ENCODE data around the gene HVCN1. TPM values are rescaled to one million over a fixed set of nuclear protein-coding genes. Genes with fewer than 3 reads are reported as not detected.

Gene HVCN1
- total RNA-seq, 1 donor from 2014 or later: 11.9 TPM

- no peak overlapping the region for H3K4me3 Mint-ChIP-seq (ENCODE audit: unreplicated experiment)
- peaks cover 1% of the 10 kb centered on the region for H3K27me3 Mint-ChIP-seq (ENCODE audit: unreplicated experiment)
- H3K4me1 Mint-ChIP-seq (ENCODE audit: unreplicated experiment): no peaks in the 10 kb centered on the region
- H3K27ac Mint-ChIP-seq (ENCODE audit: unreplicated experiment): no peak overlapping the region
- no peak for DNase-seq (ENCODE audit: low spot score)
- TF ChIP-seq CTCF (IDR thresholded peaks at IDR 0.05; ENCODE audit: unreplicated experiment): no peak
- H3K36me3 Mint-ChIP-seq (ENCODE audit: low read depth, unreplicated experiment): peaks cover 15% of the 10 kb centered on the region
- H3K9me3 Mint-ChIP-seq (ENCODE audit: unreplicated experiment): no peaks in the 10 kb centered on the region
Measured at GRCh38 chr12:110669193-110669502, 19.8 kb downstream of the HVCN1 start.

- TF ChIP-seq CTCF (IDR thresholded peaks at IDR 0.05; ENCODE audit: unreplicated experiment): no peak
- Mint-ChIP-seq H3K27ac (ENCODE audit: unreplicated experiment) (no peak overlapping the region), H3K4me1 (ENCODE audit: unreplicated experiment) (no peaks in the 10 kb centered on the region), H3K9me3 (ENCODE audit: unreplicated experiment) (no peaks in the 10 kb centered on the region), H3K27me3 (ENCODE audit: unreplicated experiment) (peaks cover 1% of the 10 kb centered on the region), H3K36me3 (ENCODE audit: low read depth, unreplicated experiment) (peaks cover 13% of the 10 kb centered on the region), H3K4me3 (ENCODE audit: unreplicated experiment) (no peak overlapping the region)
- DNase-seq (ENCODE audit: low spot score): no peak
Measured at GRCh38 chr12:110668480-110669192, 20.3 kb downstream of the HVCN1 start.

- Mint-ChIP-seq H3K9me3 (ENCODE audit: unreplicated experiment) (no peaks in the 10 kb centered on the region), H3K4me1 (ENCODE audit: unreplicated experiment) (no peaks in the 10 kb centered on the region), H3K27ac (ENCODE audit: unreplicated experiment) (no peak overlapping the region), H3K27me3 (ENCODE audit: unreplicated experiment) (peaks cover 1% of the 10 kb centered on the region), H3K36me3 (ENCODE audit: low read depth, unreplicated experiment) (peaks cover 13% of the 10 kb centered on the region), H3K4me3 (ENCODE audit: unreplicated experiment) (no peak overlapping the region)
- no peak for DNase-seq (ENCODE audit: low spot score)
- TF ChIP-seq CTCF (IDR thresholded peaks at IDR 0.05; ENCODE audit: unreplicated experiment): no peak
Measured at GRCh38 chr12:110667671-110668070, 21.2 kb downstream of the HVCN1 start.

- peaks cover 13% of the 10 kb centered on the region for H3K36me3 Mint-ChIP-seq (ENCODE audit: low read depth, unreplicated experiment)
- H3K27ac Mint-ChIP-seq (ENCODE audit: unreplicated experiment): no peak overlapping the region
- no peaks in the 10 kb centered on the region for H3K4me1 Mint-ChIP-seq (ENCODE audit: unreplicated experiment)
- H3K9me3 Mint-ChIP-seq (ENCODE audit: unreplicated experiment): no peaks in the 10 kb centered on the region
- no peaks in the 10 kb centered on the region for H3K27me3 Mint-ChIP-seq (ENCODE audit: unreplicated experiment)
- no peak for TF ChIP-seq CTCF (IDR thresholded peaks at IDR 0.05; ENCODE audit: unreplicated experiment)
- DNase-seq (ENCODE audit: low spot score): no peak
- H3K4me3 Mint-ChIP-seq (ENCODE audit: unreplicated experiment): no peak overlapping the region
Measured at GRCh38 chr12:110666892-110667291, 22.0 kb downstream of the HVCN1 start.

- H3K27me3 Mint-ChIP-seq (ENCODE audit: unreplicated experiment): peaks cover 3% of the 10 kb centered on the region
Measured at GRCh38 chr12:110661337-110661972, 27.5 kb downstream of the HVCN1 start.

More at GRCh38 chr12:110661337-110661972, 27.5 kb downstream of the HVCN1 start:
- Mint-ChIP-seq H3K27ac (ENCODE audit: unreplicated experiment) (no peak overlapping the region), H3K9me3 (ENCODE audit: unreplicated experiment) (no peaks in the 10 kb centered on the region), H3K4me1 (ENCODE audit: unreplicated experiment) (peaks cover 7% of the 10 kb centered on the region), H3K36me3 (ENCODE audit: low read depth, unreplicated experiment) (peaks cover 13% of the 10 kb centered on the region), H3K4me3 (ENCODE audit: unreplicated experiment) (no peak overlapping the region)
- DNase-seq (ENCODE audit: low spot score): no peak
- no peak for TF ChIP-seq CTCF (IDR thresholded peaks at IDR 0.05; ENCODE audit: unreplicated experiment)

All from endothelial cell (in vitro differentiated cells).